GM10847 (cell line): ENCODE data around the gene KBTBD12.

Experiments
- POLR2A ChIP-seq: IDR thresholded peaks from 2 replicates; pipeline ENCODE4 v1.6.1; 2011; ENCODE audit not compliant: insufficient read length; ENCODE audit errors: extremely low read depth

The KBTBD12 gene, protein sequence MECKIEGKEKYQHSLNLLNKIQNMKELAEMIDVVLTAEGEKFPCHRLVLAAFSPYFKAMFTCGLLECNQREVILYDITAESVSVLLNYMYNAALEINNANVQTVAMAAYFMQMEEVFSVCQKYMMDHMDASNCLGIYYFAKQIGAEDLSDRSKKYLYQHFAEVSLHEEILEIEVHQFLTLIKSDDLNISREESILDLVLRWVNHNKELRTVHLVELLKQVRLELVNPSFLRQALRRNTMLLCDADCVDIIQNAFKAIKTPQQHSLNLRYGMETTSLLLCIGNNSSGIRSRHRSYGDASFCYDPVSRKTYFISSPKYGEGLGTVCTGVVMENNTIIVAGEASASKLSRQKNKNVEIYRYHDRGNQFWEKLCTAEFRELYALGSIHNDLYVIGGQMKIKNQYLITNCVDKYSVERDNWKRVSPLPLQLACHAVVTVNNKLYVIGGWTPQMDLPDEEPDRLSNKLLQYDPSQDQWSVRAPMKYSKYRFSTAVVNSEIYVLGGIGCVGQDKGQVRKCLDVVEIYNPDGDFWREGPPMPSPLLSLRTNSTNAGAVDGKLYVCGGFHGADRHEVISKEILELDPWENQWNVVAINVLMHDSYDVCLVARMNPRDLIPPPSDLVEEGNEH

DNA sequence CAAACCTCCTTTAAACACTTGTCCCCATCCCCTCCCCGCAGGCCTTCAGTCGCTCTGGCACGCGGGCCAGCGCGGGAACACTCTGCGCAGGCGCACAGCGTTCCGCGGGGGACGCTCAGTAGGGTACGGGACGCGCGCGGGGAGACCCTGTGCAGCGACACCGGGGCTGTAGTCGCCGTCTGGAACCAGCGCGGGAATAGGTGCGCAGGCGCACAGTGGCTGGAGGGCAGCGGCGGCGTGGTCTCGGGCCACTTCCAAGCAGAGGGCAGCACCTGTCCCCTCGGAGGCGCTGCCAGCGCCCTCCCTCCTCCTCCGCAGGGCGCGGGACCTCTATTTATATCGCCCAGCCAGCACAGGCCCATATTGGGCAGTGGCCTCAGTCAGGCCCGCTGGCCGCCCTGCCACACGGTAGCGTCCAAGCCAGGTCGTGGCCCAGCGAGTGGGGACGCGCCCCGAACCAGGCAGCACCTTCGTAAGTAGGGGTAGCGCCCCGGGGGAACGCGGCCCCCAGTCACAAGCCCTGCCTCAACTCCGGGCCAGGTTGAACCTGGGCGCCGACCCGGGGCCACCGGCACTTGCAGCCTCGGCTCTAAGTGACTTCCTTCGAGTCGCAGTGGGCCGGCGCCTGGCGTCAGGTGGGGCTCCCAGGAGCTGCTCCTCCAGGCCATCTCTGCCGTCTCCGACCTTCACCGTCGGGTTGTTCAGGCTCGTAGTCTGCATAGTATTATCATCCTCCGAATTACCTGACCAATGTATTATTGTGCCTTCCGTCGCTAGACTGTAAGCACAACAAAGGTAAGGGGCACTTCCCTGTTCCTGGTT lies at the start of gene KBTBD12:
Gene KBTBD12 (plus strand): TSS at position 118 of the 822 bp plus-strand sequence. CDS start 7,830 bp downstream, outside the sequence.
- no peak for TF ChIP-seq POLR2A

DNA sequence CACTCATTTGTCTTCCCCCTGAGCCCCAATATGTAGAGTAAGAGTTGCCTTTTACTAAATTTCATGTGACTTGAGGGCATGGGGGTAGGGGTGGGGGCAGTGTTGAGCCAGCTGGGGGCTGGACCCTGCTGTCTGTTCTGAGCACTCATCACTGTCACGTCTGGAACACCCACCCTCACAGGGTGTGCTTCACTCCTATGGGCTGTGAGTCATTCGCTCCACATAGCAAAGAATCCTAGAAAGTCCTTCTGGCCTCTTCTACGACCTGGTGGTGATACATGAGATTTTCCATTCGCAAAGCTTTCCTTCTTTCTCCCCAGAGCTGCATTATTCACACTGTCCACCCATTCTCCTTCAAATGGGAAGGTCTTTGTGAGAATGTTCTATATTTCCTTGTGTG lies 49.1 kb upstream of the KBTBD12 start:
- TF ChIP-seq POLR2A = no peak

DNA sequence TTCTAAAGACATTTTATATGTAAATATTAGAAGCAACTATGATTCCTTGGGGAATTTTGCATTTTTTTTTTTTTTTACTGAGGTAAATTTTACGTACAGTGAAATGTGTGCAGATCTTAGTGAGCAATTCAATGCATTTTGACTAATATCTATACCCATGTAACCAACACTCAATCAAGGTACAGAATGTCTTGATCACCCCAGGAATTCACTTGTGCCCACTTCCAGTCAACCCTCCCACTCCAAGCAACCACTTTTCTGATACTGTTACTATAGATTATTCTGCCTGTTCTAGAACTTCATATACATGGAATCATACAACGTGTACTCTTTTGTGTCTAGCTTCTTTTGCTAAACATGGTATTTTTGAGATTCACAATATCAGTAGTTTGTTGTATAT lies 47.6 kb upstream of the KBTBD12 start:
- no peak for TF ChIP-seq POLR2A

DNA sequence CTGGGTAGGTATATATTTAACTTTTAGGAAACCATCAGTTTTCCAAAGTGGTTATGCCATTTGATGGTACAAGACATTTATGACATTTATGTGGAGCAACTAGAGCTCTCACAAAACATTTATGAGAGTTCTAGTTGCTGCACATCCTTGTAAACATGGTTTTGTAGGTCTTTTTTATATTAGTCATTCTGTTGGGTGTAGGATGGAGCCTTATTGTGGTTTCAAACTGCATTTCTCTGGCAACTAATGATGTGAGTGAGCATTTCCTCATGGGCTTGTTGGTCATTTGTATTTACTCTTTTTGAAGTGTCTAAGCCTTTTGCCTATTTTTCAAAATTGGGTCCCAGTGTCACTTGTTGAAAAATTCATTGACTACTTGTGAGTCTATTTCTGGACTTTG lies 47.0 kb upstream of the KBTBD12 start:
- no peak for TF ChIP-seq POLR2A

DNA sequence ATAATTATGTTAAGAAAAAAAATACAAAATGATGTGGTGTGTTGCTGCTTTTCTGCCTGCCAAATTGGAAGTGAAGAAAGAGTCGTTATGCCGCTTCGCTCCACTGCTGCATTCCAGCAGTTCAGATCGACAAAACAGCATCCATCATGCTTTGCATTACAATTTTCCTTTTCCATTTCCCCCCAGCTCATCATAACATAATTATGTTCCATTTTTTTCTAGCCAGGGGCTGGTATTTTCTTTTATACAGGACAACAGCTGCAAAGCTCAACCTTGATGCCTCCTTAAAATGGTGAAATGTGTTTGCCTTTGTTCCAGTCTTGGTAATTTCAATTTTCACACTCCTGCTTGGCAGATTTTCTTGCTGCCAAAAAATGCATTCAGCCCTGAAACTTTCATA lies 44.9 kb upstream of the KBTBD12 start:
- TF ChIP-seq POLR2A = no peak

DNA sequence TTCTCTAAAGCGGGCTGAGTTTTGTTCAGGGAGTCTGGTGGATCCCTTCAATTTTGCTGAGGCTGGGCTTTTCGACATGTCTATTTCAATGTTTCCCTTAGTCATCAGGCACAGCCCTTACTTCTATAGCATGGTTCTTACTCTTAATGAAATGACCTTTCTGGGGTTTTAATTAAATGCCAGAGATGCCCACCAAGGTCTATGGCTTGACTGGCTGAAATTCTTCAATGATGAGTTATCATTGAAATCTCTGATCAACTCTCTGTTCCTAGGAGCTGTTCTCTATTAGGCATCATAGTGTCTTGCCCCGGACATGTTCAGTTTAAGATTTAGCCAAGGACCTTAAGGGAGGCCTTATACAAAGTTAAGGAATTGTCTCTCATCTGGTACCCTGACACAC lies 33.4 kb upstream of the KBTBD12 start:
- no peak for TF ChIP-seq POLR2A

DNA sequence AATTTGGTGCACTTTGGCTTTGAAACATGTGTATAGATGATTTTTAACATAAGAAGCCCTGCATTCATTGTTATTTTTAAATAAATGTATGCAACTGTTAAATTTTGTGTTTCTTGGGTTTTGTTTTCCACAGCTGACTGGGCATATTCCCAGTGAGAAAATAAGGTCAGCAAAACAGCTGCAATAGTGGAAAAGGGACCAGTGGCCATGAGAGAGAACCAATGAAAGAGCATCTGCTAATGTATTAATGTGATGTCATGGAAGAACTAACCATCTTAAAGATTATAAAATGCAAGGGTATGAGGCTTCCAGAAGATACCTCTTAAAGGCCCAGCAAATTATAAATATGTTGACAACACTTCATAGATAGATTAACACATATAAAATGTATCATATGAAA lies 31.0 kb upstream of the KBTBD12 start:
- TF ChIP-seq POLR2A = no peak

DNA sequence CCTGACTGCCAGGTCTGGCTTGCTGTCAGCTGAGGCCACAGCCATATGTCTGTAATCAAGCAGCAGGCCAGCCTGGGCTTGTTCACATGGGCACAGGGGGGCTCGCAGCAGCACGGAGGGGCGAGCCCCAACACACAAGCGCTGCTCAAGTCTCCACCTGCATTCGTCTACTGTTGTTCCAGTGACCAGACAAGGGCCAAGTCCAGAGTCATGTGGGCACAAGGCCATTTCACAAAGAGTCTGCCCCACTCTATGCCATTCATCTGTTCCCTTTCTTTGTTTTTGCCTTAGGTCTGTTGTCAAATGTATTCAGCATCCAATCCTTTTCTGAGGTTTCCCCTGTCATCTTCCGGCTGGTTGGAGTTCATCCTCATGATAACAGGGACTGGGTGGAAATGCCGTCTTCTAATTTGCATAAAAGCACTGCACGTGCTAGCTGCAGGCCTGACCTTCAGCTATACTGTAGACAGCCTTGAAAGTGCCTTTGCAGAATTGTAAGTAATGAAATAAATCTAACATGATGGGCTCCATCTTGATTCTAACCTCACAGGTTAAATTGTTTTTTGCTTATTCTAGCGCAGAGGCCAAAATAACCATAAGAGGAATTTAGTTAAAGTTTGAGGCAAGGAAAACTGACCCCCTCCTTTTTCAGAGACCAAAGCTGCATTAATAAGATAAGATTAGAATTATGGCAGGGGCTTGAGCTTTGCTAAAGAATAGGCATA lies 28.6 kb upstream of the KBTBD12 start:
- TF ChIP-seq POLR2A = no peak

DNA sequence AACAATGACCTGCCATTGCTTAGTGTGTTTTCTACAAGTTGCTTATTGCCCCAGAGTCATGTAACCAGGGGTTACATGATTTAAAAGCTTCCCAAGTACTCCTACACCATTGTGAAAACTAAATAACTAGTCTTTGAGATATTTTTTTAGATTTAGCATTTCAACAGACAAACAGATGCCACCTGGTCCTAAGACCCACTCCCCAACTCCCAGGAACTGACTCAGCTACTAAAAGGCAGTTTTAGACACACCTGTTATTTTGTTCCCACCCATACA lies 28.1 kb upstream of the KBTBD12 start:
- TF ChIP-seq POLR2A = no peak

DNA sequence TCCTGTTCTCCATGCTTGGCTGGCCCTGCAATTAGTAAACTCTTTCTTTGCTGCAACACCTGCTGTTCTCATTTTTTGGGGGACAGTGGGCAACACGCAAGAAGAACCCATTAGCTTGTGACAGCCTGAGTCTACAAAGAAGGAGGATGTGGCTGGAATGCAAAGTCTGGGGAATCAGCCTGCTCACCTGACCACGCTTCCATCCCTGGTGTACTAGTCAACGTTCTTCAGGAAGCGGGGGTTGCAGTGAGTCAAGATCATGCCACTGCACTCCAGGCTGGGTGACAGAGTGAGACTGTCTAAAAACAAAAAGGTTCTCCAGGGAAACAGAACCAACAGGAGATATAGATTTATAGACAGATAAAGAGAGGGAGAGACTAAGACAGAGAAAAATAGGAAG lies 27.7 kb upstream of the KBTBD12 start:
- TF ChIP-seq POLR2A = no peak

DNA sequence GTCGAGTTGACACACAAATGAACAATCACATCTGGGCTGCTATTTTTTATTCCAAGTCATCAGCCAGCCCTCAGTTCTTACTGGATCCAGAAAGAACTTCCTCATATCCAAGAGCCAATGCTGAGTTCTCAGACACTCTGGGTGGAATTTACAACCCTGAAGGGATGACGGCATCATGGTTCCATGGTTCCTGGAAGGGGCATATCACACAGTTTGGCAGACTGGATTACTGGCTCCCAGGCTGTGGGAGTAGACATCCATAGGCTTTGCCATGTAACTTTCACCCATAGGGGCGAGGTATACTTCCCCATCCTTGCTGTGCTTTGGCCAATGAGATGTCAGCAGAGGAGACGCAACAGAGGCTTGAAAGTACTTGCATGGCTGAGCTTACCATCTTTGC lies 26.9 kb upstream of the KBTBD12 start:
- TF ChIP-seq POLR2A = no peak

DNA sequence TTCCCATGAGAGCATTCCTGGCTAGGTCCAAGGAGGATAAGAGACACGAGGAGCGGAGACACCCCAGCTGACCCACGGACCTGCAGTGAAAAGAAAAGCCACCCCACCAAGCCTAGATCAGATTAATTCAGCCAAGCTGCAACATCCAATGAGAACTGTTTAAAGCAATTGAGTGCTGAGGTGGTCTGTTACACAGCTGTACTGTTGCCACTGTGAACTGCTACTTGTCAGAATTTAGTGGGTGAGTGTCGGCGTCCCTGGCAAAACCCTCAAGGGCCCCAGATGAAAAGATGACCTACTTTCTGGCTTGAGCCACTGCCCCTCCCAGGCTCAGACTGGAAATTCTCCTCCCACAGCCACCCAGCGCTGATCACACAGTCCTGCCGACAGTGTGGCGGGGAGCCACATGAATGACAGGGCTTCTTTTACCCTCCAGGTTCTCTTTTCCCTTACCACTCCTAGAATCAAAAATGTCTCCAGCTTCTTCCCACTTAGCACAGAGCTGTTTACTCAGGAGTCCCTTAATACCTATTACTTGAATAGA lies 26.4 kb upstream of the KBTBD12 start:
- no peak for TF ChIP-seq POLR2A

DNA sequence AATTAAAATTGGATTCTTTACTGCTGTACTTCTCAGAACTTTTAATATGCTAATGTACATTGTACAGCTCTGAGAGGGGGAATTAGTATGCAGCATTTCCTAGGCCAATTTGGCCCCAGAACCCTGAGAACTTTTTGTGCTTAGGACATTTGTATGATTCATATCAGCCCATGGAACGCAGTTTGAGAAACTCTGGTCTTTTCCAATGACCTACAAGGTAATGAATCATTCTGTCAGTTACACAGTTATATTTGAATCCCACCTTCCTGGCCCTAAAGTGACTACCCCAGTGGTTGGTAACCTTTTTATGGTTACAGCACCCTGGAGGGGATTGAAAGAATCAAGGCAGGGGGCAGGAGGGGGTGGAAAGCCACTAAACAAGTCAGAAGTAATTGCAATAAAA lies 25.6 kb upstream of the KBTBD12 start:
- TF ChIP-seq POLR2A = no peak

DNA sequence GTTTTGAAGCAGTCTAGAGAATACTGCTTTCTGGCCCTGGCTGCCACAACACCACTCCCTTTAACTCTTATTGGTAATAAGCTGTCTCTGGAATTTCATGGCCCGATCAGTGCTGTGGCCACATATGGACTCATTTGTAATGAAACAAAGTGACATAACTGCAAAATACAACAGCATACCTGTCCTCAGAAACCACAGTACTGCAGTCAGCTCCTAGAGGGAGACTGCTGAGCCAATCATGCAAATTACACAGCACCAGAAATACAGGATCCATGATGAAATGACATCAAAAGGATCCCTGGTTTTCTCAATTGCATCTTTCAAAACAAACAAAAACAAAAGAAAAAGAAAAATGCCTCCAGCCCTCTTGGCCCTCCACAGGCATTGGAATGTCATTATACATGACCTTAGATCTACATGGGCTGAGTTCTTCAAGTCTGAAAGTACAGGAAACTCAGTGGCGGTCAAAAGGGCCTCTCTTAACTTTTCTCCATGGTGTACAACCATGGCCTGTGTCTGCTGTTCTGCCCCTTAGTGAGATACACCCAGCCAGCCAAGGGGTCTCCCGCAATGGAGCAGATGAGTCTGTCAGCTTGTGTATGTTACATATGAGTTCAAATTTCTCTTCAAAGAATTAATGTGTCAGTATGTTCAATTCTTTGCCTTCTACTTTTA lies 24.9 kb upstream of the KBTBD12 start:
- no peak for TF ChIP-seq POLR2A

DNA sequence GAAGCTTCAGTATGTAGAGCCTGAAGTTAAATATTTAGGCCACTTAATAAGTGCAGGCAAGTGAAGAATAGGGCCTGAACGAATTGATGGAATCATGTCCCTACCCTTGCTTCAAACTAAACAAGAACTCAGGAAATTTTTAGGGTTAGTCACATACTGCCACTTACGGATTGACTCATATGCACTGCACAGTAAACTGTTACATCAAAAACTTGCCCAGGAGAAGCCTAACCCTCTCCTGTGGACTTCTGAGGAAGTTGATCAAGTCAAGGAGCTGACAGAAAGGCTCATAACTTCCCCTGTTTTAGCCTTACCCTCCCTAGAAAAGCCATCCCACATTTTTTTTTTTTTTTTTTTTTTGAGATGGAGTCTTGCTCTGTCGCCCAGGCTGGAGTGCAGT lies 20.6 kb upstream of the KBTBD12 start:
- TF ChIP-seq POLR2A = no peak
